ENCODE data around the gene GSTT2.

- no peak for TF ChIP-seq ZNF302 (CRISPR knock-in tag; IDR thresholded peaks at IDR 0.05)
- no peak for TF ChIP-seq RARB (CRISPR knock-in tag; IDR thresholded peaks at IDR 0.05)
- TF ChIP-seq, protein P1, sequence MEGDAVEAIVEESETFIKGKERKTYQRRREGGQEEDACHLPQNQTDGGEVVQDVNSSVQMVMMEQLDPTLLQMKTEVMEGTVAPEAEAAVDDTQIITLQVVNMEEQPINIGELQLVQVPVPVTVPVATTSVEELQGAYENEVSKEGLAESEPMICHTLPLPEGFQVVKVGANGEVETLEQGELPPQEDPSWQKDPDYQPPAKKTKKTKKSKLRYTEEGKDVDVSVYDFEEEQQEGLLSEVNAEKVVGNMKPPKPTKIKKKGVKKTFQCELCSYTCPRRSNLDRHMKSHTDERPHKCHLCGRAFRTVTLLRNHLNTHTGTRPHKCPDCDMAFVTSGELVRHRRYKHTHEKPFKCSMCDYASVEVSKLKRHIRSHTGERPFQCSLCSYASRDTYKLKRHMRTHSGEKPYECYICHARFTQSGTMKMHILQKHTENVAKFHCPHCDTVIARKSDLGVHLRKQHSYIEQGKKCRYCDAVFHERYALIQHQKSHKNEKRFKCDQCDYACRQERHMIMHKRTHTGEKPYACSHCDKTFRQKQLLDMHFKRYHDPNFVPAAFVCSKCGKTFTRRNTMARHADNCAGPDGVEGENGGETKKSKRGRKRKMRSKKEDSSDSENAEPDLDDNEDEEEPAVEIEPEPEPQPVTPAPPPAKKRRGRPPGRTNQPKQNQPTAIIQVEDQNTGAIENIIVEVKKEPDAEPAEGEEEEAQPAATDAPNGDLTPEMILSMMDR (IDR thresholded peaks at IDR 0.05): no peak
- no peak for TF ChIP-seq RFX5 (IDR thresholded peaks at IDR 0.05)
- TF ChIP-seq POLR2A (IDR thresholded peaks at IDR 0.05; ENCODE audit: low read length): no peak
- no peak for TF ChIP-seq RAD21 (conservative IDR thresholded peaks at IDR 0.05 in 1 of 2, IDR thresholded peaks at IDR 0.05 in 1 of 2)
- no peak for TF ChIP-seq USF2 (IDR thresholded peaks at IDR 0.05)
- no peak for TF ChIP-seq JUN (IDR thresholded peaks at IDR 0.05)
- TF ChIP-seq FOSL2 (IDR thresholded peaks at IDR 0.05): no peak
- TF ChIP-seq FOSL2 (CRISPR knock-in tag; IDR thresholded peaks at IDR 0.05): no peak
- TF ChIP-seq EP300 (IDR thresholded peaks at IDR 0.05): no peak
- no peak for TF ChIP-seq POLR2AphosphoS2 (conservative IDR thresholded peaks at IDR 0.05; ENCODE audit: low read length)
Measured at GRCh38 chr22:24025475-24025874, 45.5 kb downstream of the GSTT2 start.
